Upper lobe of left lung (tissue), 6 donors: ENCODE measurements around the gene SAE1. TPM values are rescaled to one million over a fixed set of nuclear protein-coding genes. Genes with fewer than 3 reads are reported as not detected.

Experiments used
- ATAC-seq, 2 donors: fragments of 200-7000 bp; cut with Tn5 transposase; one replicate each; pipeline ENCODE4 v1.9.1; 2022; ENCODE audit warnings: mild to moderate bottlenecking in 2 of 2, moderate library complexity in 2 of 2; ENCODE audit not compliant: low FRiP score in 2 of 2
- DNase-seq, 2 donors: peaks; one replicate each; pipeline ENCODE4 v3.0.0-alpha.2; 2019 to 2020
- H3K27ac ChIP-seq, 4 donors: fragments of 200-600 bp; sonication (generic); one replicate each; pipeline ENCODE4 v1.5.1; 2016 to 2019
- H3K27me3 ChIP-seq, 4 donors: fragments of 200-600 bp; sonication (generic); one replicate each; pipeline ENCODE4 v1.5.1; 2017 to 2019
- H3K36me3 ChIP-seq, 4 donors: fragments of 200-600 bp; sonication (generic); one replicate each; pipeline ENCODE4 v1.5.1; 2016 to 2019
- H3K4me1 ChIP-seq, 4 donors: fragments of 200-600 bp; sonication (generic); one replicate each; pipeline ENCODE4 v1.5.1; 2018 to 2019
- H3K4me3 ChIP-seq, 4 donors: fragments of 200-600 bp; sonication (generic); one replicate each; pipeline ENCODE4 v1.5.1; 2017 to 2019; ENCODE audit warnings: mild to moderate bottlenecking in 2 of 4, moderate library complexity in 1 of 4
- H3K9me3 ChIP-seq, 4 donors: fragments of 200-600 bp; sonication (generic); one replicate each; pipeline ENCODE4 v1.5.1; 2018 to 2019
- CTCF ChIP-seq, 6 experiments: fragments of 450-650 bp in 4 of 6; fragments of 200-600 bp in 2 of 6; sonication (generic) in 2 of 6; IDR thresholded peaks; one replicate each; pipeline ENCODE4 v1.5.1; 2016 to 2019; ENCODE audit warnings: antibody characterized with exemption in 6 of 6
- EP300 ChIP-seq, 4 donors: sonication (generic); formaldehyde crosslinking; IDR thresholded peaks; one replicate each; pipeline ENCODE4 v1.5.1; 2017; ENCODE audit warnings: antibody characterized with exemption in 4 of 4, control low read depth in 2 of 4
- POLR2A ChIP-seq, 4 donors: fragments of 450-650 bp; IDR thresholded peaks; one replicate each; pipeline ENCODE4 v1.5.1; 2016 to 2017; ENCODE audit warnings: antibody characterized with exemption in 4 of 4, mild to moderate bottlenecking in 2 of 4
- POLR2AphosphoS5 ChIP-seq, 2 donors: sonication (generic); formaldehyde crosslinking; IDR thresholded peaks; one replicate each; pipeline ENCODE4 v1.5.1; 2017; ENCODE audit warnings: antibody characterized with exemption in 2 of 2
- WGBS, 2 donors: methylation state at CpG; one replicate each; pipeline ENCODE4 v1.1.5; 2017 to 2018; 5-methylcytosine and 5-hydroxymethylcytosine counted together
- total RNA-seq, 6 donors: library from RNA; depleted of rRNA in 4 of 6; stranded (reverse); fragments of >200 nt in 4 of 6; gene quantifications; one replicate each; pipeline versions ENCODE4 v1.1.0 to v1.2.1, GENCODE V29; 2016 to 2021
- donor health status: DM: no; HTN: no; CAD: no; lungs with moderate emphysema.
- donor health status: DM: no; HTN: yes; CAD: no; lungs with severe emphysema.

Gene SAE1
- total RNA-seq, 6 donors from 2014 or later = 31.1 to 61.2 (median 55.3) TPM

GRCh38 chr19:47107953-47108746, 22.5 kb upstream of the SAE1 start:
- DNase-seq (no peak), ATAC-seq (no peak)
- Histone ChIP-seq H3K27me3 (no peaks in the 10 kb centered on the region), H3K36me3 (no peaks in the 10 kb centered on the region), H3K27ac (peak overlapping the region; percentile 60 to 100 (median 82)), H3K9me3 (no peaks in the 10 kb centered on the region), H3K4me1 (peaks cover 31 to 45% (median 38%) of the 10 kb centered on the region in 4 donors), H3K4me3 (no peak overlapping the region)
- WGBS, 2 donors = 80 to 87% methylated on average over 9 of the region's 9 CpGs
- TF ChIP-seq EP300 (IDR thresholded peaks at IDR 0.05) (no peak), POLR2AphosphoS5 (IDR thresholded peaks at IDR 0.05) (no peak), CTCF (IDR thresholded peaks at IDR 0.05) (no peak), POLR2A (IDR thresholded peaks at IDR 0.05) (no peak)

- 32 to 35% methylated on average over 2 of the region's 2 CpGs for WGBS, 2 donors
- Histone ChIP-seq H3K9me3 (no peaks in the 10 kb centered on the region), H3K27me3 (no peaks in the 10 kb centered on the region), H3K4me1 (peaks cover 34 to 51% (median 38%) of the 10 kb centered on the region in 4 donors), H3K36me3 (no peaks in the 10 kb centered on the region), H3K4me3 (peak overlapping the region in 2 of 4 donors; percentile 73 to 76), H3K27ac (peak overlapping the region; percentile 98 to 100 (median 100))
- TF ChIP-seq POLR2A (IDR thresholded peaks at IDR 0.05) (no peak), POLR2AphosphoS5 (IDR thresholded peaks at IDR 0.05) (no peak), EP300 (IDR thresholded peaks at IDR 0.05) (no peak), CTCF (IDR thresholded peaks at IDR 0.05) (no peak)
- DNase-seq (no peak), ATAC-seq (no peak)
Observed at GRCh38 chr19:47109177-47109540, 21.5 kb upstream of the SAE1 start.

GRCh38 chr19:47109541-47110375, 20.9 kb upstream of the SAE1 start:
- Histone ChIP-seq H3K4me3 (peak overlapping the region; percentile 62 to 86 (median 74)), H3K9me3 (no peaks in the 10 kb centered on the region), H3K27me3 (no peaks in the 10 kb centered on the region), H3K36me3 (no peaks in the 10 kb centered on the region), H3K27ac (peak overlapping the region; percentile 98 to 100 (median 100)), H3K4me1 (peaks cover 35 to 52% (median 40%) of the 10 kb centered on the region in 4 donors)
- WGBS, 2 donors = 5 to 14% methylated on average over 15 of the region's 15 CpGs
- no peak for TF ChIP-seq EP300 (IDR thresholded peaks at IDR 0.05)
- TF ChIP-seq POLR2A (IDR thresholded peaks at IDR 0.05) = peak in 1 of 4 donors; percentile 38
- TF ChIP-seq POLR2AphosphoS5 (IDR thresholded peaks at IDR 0.05) = peak in 1 of 2 donors; percentile 13
- TF ChIP-seq CTCF (IDR thresholded peaks at IDR 0.05) = no peak
- DNase-seq (peak in 1 of 2 donors; percentile 47), ATAC-seq (no peak)

GRCh38 chr19:47110521-47111005, 20.1 kb upstream of the SAE1 start:
- WGBS, 2 donors = 4 to 7% methylated on average over 12 of the region's 12 CpGs
- Histone ChIP-seq H3K4me3 (peak overlapping the region; percentile 62 to 86 (median 74)), H3K36me3 (no peaks in the 10 kb centered on the region), H3K27me3 (no peaks in the 10 kb centered on the region), H3K9me3 (no peaks in the 10 kb centered on the region), H3K27ac (peak overlapping the region; percentile 98 to 100 (median 100)), H3K4me1 (peaks cover 35 to 52% (median 40%) of the 10 kb centered on the region in 4 donors)
- peak in 1 of 4 donors; percentile 61 for TF ChIP-seq POLR2A (IDR thresholded peaks at IDR 0.05)
- no peak for TF ChIP-seq CTCF (IDR thresholded peaks at IDR 0.05)
- TF ChIP-seq POLR2AphosphoS5 (IDR thresholded peaks at IDR 0.05) = peak in 1 of 2 donors; percentile 40
- ATAC-seq (no peak), DNase-seq (peak in 1 of 2 donors; percentile 54)
